Measurements from ENCODE around the gene RUNX1.

RUNX1 gene

DNA sequence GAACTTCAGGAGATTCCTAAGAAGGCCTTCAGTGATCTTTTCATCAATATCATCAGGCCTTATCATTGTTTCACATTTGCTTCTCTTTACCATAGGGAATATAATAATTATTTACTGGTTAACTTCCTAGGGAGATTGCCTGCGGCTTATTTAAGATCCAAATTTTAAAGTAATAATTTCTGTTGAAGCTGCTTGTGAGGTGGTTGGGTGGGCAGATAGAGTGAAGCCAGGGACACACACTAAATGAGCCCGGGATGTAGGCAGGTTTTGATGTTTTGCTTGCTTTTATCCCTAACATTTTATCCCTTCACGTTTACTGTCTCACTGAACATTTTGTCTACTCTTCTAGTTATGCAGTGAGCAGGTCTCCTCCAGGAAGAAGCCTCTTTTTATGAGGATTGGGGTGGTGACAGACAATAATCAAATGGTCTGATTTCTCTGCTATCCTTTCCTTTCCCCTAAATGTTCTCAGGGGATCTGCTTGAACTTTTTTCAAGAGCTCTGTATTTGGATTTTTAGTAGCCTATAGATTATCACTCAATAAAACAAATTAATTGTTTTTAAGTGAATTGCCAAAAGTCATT is 164.7 kb downstream of the RUNX1 start:
- TF ChIP-seq, protein P1, sequence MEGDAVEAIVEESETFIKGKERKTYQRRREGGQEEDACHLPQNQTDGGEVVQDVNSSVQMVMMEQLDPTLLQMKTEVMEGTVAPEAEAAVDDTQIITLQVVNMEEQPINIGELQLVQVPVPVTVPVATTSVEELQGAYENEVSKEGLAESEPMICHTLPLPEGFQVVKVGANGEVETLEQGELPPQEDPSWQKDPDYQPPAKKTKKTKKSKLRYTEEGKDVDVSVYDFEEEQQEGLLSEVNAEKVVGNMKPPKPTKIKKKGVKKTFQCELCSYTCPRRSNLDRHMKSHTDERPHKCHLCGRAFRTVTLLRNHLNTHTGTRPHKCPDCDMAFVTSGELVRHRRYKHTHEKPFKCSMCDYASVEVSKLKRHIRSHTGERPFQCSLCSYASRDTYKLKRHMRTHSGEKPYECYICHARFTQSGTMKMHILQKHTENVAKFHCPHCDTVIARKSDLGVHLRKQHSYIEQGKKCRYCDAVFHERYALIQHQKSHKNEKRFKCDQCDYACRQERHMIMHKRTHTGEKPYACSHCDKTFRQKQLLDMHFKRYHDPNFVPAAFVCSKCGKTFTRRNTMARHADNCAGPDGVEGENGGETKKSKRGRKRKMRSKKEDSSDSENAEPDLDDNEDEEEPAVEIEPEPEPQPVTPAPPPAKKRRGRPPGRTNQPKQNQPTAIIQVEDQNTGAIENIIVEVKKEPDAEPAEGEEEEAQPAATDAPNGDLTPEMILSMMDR (IDR thresholded peaks at IDR 0.05; ENCODE audit: low read depth, low read length), result no peak
- TF ChIP-seq POLR2A (IDR thresholded peaks at IDR 0.05; ENCODE audit: extremely low read depth, insufficient read length) (no peak), MYC (IDR thresholded peaks at IDR 0.05; ENCODE audit: low read depth, low read length) (no peak)
- TF ChIP-seq, protein P2, sequence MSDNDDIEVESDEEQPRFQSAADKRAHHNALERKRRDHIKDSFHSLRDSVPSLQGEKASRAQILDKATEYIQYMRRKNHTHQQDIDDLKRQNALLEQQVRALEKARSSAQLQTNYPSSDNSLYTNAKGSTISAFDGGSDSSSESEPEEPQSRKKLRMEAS (IDR thresholded peaks at IDR 0.05; ENCODE audit: low read depth, low read length), result no peak
- H3K4me3 ChIP-seq (ENCODE audit: low read depth, low read length), result peak overlapping the region; percentile 99
- no peak for DNase-seq (ENCODE audit: low read depth)

DNA sequence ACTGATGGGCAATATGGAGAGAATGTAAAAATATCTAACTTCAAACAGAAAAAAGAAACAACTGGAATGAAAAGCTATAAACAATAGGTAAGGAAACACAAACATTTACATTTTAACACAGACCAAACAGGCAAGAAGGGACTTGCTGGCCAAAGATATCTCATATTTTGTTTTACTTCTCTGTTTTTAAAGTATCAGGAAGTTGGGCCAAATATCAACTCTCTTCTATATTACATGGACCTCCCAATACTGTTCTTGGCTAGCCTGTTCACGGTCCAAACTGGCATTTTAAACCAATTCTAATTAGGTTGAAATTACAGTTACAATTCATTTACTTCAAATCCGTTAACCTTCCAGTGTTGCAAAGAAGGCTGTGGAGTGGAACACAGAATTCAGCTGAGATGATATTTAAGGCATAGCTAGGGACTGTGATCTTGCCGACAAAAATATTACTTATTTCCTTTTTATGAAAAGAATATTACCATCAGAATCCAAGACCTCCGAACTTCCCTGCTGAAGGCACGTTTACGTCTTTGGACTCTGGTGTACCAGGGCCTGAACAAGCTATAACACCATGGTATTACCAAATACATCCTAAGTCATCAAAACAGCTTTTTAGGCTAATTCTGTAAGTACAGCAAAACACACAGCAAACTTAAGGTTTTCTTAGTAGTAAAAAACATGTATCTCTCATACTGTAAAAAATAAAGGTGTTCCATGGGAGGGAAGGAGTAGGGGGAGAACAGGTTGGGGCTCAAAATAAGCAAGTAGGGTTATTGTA is 165.4 kb downstream of the RUNX1 start:
- TF ChIP-seq, protein P2 (IDR thresholded peaks at IDR 0.05; ENCODE audit: low read depth, low read length), result no peak
- TF ChIP-seq MYC (IDR thresholded peaks at IDR 0.05; ENCODE audit: low read depth, low read length) (no peak), POLR2A (IDR thresholded peaks at IDR 0.05; ENCODE audit: extremely low read depth, insufficient read length) (no peak)
- TF ChIP-seq, protein P1 (IDR thresholded peaks at IDR 0.05; ENCODE audit: low read depth, low read length), result no peak
- no peak for DNase-seq (ENCODE audit: low read depth)
- peak overlapping the region; percentile 99 for H3K4me3 ChIP-seq (ENCODE audit: low read depth, low read length)

DNA sequence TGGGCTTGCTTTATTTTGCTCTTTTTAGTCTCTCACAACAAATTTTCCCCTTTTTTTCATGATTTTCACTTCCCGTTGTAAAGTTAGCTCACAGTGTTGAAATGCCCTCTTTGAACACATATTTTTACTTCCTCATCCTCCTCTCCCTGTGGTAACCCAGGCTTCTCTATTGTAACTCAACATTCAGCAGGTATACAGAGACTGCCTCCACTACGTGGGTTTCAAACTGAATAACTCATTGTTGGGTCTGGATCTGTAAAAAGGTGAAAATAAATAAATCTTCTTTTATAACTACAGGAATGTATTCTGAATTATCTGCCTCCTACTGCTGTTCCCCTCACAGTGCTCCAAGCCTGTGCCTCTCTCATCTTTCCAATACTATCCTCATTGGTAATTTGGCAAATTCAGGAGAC is 166.4 kb downstream of the RUNX1 start:
- peak overlapping the region; percentile 99 for H3K4me3 ChIP-seq (ENCODE audit: low read depth, low read length)
- TF ChIP-seq, protein P1 (IDR thresholded peaks at IDR 0.05; ENCODE audit: low read depth, low read length), result no peak
- TF ChIP-seq POLR2A (IDR thresholded peaks at IDR 0.05; ENCODE audit: extremely low read depth, insufficient read length), result no peak
- TF ChIP-seq MYC (IDR thresholded peaks at IDR 0.05; ENCODE audit: low read depth, low read length), result no peak
- TF ChIP-seq, protein P2 (IDR thresholded peaks at IDR 0.05; ENCODE audit: low read depth, low read length), result no peak
- DNase-seq (ENCODE audit: low read depth), result peak; percentile 79

DNA sequence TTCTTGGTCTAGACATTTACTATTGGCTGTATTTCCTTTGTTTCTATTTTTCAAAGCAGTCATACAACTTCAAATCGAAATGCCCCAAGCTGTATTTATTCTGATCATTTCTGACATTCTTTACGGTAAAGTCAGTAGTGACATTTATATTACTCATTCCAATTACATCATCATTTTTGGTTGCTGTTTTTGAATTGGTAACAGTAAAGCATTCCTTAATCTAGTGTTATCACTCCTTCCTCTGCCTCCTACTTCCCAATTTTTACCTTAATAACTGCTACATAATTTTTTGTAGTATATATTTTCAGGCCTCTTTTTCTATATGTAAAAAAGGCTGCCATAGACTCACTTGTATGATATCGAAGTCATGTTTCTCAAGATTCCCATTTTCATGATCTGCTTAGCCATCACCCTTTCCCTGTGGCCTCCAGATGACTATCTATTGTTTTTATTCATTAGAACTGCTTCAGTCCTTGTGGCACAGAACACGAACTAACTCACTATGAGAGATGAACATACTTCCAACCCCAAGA is 167.2 kb downstream of the RUNX1 start:
- H3K4me3 ChIP-seq (ENCODE audit: low read depth, low read length), result peak overlapping the region; percentile 99
- TF ChIP-seq, protein P1 (IDR thresholded peaks at IDR 0.05; ENCODE audit: low read depth, low read length), result no peak
- TF ChIP-seq POLR2A (IDR thresholded peaks at IDR 0.05; ENCODE audit: extremely low read depth, insufficient read length) (no peak), MYC (IDR thresholded peaks at IDR 0.05; ENCODE audit: low read depth, low read length) (no peak)
- TF ChIP-seq, protein P2 (IDR thresholded peaks at IDR 0.05; ENCODE audit: low read depth, low read length), result no peak

DNA sequence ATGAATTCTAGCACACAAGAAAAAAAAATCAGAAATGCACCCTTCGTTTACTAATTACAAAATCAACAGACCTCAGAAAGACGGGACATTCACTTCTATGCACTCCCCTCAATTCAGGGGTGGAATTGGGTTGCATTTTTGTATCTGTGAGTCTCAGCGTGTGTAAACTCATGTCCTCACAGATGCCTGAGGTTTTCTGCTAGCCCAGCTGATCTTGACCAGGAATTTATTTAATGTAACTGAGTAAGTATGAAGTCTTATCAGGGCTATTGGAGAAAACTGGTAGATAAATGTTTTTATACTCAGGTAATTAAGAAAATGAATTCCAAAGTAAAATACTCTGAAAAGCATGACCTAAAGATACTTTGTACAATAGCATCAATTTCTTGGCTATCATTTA is 167.7 kb downstream of the RUNX1 start:
- H3K4me3 ChIP-seq (ENCODE audit: low read depth, low read length), result peak overlapping the region; percentile 99
- no peak for DNase-seq (ENCODE audit: low read depth)
- TF ChIP-seq, protein P1 (IDR thresholded peaks at IDR 0.05; ENCODE audit: low read depth, low read length), result no peak
- TF ChIP-seq, protein P2 (IDR thresholded peaks at IDR 0.05; ENCODE audit: low read depth, low read length), result no peak
- TF ChIP-seq POLR2A (IDR thresholded peaks at IDR 0.05; ENCODE audit: extremely low read depth, insufficient read length) (no peak), MYC (IDR thresholded peaks at IDR 0.05; ENCODE audit: low read depth, low read length) (no peak)

More for the DNA sequence above, 167.2 kb downstream of the RUNX1 start:
- DNase-seq (ENCODE audit: low read depth), result no peak
